HG03135 (cell line): ENCODE measurements around the gene RNASE13.
"Not testable (repeated sequence)": the region's sequence is repeated elsewhere in the genome, so short reads cannot be mapped to it uniquely, and the experiment has no call there.

Source experiments
- ATAC-seq: cut with Tn5 transposase; IDR thresholded peaks from one replicate; pipeline ENCODE4 v1.9.1; 2021; ENCODE audit warnings: mild to moderate bottlenecking, moderate library complexity; ENCODE audit not compliant: unreplicated experiment

RNASE13 gene

DNA sequence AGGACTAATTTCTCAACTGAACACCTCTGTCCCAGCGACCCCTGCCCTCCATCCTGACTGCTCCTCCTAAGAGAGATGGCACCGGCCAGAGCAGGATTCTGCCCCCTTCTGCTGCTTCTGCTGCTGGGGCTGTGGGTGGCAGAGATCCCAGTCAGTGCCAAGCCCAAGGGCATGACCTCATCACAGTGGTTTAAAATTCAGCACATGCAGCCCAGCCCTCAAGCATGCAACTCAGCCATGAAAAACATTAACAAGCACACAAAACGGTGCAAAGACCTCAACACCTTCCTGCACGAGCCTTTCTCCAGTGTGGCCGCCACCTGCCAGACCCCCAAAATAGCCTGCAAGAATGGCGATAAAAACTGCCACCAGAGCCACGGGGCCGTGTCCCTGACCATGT is 8.3 kb upstream of the RNASE13 start:
- no peak for ATAC-seq

DNA sequence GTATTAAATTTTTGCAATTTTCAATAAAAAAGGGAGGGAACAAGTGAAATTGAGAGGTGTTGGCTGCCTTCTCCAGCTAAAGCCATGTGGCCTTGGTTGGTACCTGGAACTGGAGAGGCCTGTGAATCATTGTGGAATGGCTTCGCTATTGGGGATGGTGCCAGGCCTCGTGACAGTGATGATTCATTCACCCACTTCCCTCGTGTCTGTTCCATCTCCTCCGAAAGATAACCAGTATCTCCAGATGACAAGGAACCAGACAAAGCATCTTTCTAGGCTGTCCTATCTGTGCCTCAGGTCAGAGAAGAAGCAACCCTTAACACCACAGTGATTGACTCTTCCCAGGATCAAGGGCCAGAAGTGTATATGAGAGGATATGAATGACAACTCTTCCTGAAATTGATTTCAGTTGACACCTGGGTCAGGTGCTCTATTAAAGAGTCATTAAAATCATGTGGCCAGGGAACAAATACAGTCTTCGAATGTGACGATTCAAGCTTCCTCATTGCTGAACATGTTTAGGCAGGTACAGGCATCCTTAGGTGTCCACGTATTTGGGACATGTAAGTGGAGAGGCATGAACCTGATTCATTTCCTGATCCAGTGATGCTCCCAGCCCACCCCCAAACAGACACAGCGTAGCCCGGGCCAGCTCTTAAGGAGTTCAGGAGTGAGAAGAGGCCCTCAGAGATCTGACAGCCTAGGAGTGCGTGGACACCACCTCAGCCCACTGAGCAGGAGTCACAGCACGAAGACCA is 7.2 kb upstream of the RNASE13 start, which contains the start of gene RNASE7:
RNASE7 (plus strand) TSS at position 687 of the 758 bp plus-strand sequence. CDS start 631 bp downstream, outside the sequence.
- ATAC-seq: no peak

DNA sequence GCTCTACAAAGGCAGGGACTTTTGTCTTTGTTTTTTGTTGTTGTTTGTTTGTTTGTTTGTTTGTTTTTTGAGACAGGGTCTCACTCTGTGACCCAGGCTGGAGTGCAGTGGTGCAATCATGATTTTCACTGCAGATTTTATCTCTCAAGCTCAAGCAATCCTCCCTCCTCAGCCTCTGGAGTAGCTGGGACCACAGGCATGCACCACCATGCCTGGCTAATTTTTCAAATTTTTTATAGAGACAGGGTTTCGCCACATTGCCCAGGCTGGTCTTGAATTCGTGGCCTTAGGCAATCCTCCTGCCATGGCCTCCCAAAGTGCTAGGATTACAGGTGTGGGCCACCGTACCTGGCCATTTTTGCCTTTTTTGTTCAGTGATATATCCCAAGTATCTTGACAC is 6.3 kb upstream of the RNASE13 start:
- ATAC-seq: not testable (repeated sequence)

DNA sequence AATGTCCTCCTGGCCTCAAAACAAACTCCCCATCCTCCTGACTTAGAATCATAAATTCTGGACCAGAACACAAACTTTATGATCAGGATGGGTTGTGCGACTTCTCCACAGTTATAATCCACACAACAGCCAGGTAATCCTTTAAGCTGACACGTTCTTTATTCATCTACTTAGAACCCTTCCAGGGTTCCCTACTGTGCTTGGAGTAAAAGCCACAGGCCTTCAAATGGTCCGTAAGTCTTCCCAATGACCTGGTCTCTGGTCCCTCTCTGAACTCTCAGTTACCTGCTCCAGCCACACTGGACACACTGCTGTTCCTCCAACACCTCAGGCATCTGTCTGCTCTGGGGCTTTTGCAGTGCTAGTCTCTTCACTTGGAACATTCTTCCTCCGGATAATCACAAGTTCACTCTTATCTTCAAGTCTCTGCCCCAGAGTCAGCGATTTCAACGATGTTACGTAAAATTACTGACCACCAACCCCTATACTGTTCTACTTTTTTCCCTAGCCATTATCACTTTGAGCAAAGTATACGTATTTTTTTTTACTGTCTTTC is 5.8 kb upstream of the RNASE13 start:
- ATAC-seq: no peak

DNA sequence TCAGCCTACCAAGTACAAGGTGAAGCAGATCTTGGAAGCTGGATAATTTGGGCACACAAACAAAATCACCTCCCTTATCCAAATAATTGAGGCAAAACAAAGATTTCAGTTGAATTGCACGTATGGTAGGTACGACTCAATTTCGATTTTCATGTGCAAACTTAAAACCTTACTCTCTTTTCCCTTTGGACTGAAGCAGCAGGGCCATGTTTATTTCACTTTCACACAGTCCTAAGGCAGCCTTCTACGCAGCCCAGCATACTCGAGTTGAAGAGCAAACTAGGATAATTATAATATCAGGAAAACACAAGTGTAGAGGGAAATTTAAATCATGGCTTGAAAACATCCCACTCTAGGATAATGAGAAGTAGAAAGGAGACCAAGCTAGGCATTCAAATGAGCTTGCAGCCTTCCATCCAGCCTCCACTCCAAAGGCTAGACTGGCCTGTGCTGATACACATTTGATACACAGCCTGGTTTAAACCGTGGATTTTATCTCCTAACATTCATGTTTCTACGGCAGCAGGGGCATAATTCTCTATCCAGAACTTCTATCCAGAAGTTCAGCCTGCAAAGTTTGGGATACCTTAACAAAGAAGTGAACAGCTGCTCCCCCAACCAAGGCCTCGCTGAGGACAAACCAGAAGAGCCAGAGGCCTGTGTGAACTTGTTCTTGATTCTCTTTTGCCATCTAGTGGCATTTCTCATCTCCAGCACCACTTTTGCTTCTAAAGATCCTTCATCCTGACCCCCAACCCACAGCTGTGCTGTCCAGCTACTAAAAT is 5.2 kb upstream of the RNASE13 start:
- ATAC-seq: no peak

GRCh38 chr14:21038441-21039422 is 4.1 kb upstream of the RNASE13 start:
- no peak for ATAC-seq

DNA sequence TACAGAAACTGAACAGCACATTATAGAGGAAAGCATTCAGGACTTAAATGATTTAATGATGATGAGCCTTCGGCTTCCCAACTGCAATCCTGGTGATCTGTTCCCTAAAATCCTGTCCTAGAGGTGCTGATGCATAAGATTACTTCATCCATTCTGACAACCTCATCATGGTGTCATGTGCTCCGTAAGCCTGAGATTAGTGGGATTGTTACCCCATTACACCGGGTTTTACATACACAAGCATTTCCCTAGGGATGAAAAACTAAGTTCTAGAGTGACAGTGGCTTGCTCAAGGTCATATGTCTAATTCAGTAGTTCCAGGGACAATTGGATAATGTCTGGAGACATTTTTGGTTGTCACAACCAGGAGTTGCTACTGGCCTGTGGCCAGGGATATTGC is 2.5 kb upstream of the RNASE13 start:
- ATAC-seq: no peak

GRCh38 chr14:21036751-21037150 is 2.1 kb upstream of the RNASE13 start:
- ATAC-seq: no peak

- no peak for ATAC-seq
These were observed 1.4 kb downstream of the RNASE13 start for GRCh38 chr14:21033133-21033698.

- ATAC-seq: no peak
These were observed 2.1 kb downstream of the RNASE13 start for GRCh38 chr14:21032326-21033132.

DNA sequence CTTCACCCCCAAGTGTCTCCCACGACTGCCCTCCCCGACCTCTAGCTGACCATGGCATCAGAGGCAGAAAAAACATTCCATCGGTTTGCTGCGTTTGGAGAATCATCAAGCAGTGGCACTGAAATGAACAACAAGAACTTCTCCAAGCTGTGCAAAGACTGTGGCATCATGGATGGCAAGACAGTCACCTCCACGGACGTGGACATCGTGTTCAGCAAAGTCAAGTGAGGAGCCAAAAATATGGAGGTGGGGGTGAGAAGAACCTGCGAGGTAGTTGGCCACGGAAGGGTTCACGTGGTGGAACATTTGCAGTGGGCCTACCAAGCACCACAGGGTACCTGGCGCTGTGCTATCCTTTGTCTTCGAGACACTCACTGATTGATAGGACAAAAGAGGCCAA is 4.1 kb downstream of the RNASE13 start:
- ATAC-seq: no peak

DNA sequence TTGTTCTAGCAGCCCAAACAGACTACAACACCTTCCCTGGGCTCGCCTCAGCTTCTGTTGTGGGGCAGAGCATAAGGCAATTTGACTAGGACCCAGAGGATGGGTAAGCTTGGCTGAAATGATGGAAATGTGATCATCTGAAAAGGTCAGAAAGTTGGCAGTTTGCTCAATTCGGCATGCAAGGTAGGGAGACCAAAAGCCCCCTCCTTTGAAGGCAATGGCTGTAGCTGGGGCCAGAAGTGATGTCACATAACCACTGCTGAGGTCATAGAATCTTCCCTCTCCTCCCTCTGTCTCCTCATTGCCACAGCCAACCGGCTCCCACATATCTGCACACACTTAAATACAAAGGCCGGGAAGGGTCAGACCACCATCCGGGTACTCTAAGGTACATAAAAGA is 4.7 kb downstream of the RNASE13 start, which contains the start of gene TPPP2:
TPPP2 (plus strand) TSS at position 301 of the 400 bp plus-strand sequence. CDS start 365 bp downstream, outside the sequence.
- no peak for ATAC-seq

DNA sequence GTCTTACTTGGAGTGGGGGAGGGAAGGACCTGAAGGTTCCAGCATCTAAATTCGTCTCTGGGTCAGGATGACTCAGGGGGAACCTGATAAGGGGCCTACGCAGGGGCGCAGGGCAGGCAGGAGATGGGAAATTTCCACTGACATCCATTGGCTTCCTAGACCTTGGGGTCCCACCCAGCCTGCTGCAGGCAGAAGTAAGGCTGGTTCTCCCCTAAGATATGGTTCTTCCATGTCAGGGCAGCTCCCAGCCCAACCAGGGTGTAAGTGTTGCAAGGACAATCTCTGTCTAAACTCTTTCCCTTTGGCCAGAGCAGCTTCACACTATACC is 7.7 kb downstream of the RNASE13 start:
- no peak for ATAC-seq

DNA sequence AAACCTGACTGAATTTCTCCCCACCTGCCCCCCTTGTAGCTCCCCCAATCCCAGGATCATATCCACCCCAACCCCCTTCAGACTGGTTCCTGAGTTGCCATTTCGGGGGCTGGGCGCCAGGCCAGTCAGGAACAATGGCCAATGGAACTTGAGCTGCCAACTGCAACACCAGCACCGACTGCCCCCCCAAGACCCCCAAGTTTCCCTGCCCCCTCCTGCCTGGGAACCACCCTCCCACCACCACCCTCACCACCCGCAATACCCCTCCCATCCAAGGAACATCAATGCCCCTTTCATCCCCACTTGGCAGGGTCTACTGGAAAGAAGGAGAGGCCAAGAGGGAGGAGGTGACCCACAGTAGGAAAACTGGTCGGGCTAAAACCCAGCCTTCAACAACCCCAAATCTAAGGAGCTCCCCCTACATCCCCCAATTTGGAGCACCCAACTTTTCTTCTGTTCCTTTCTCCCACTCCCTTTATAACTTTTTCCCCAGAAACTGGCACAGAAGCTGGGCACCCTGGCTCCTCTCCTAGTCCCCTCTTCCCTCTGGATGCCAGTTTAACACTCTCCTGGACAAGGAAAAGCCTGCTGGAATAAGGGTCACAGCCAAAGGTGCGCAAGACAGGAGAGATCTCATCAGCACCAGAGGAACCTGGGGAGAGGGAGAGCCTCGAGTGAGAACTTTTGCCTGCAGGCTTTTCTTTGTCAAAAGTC is 8.2 kb downstream of the RNASE13 start:
- ATAC-seq: no peak

DNA sequence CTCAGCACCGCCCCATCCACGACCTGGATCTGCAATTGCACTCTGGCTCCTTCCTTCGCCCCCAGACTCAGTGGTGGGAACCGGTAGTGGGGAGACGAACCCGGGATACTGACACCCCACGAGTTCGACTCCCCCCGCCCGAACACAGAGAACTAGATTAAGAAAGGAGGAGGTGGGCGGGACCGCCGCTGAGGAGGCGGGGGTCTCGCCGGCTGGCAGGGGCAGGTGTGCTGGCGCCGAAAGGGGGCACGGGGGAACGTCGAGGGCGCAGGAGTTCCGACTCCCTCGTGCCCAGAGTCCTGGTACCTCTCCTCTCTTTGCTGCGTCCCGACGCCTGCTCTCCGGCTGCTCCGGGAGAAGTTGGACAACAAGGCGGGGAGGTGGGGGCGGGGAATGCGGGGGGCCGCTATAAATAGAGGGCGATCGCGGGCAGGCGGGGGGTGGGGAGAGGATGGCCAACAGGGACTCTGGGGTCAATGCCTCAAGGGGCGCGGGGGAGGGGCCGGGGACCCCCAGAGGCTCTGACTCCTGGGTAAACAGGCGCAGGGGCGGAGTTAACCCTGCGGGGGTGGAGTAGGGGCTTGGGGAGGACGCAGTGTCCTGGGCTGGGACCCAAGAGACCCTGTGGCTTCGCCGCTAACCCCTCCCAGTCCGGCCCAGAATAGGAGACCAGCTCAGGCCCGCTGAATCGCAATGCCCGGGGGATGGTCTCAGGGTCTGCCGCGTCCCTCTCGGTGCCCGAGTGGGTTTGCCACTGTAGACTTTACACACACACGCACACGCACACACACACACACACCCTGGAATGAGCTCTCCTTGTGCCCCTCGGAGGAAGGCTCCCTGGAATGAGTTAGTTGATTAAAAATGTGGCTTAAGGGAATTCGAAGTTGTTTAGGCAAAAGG is 9.0 kb downstream of the RNASE13 start:
- no peak for ATAC-seq

- no peak for ATAC-seq
These were observed 9.8 kb downstream of the RNASE13 start, which contains the start of gene NDRG2 for GRCh38 chr14:21024585-21025370. Gene NDRG2, minus strand, starts transcription at chr14:21025061. Its CDS starts 1,746 bp downstream, at chr14:21023315.
